Measurements from ENCODE around the gene PIP4P1. TPM values are rescaled to one million over a fixed set of nuclear protein-coding genes. Genes with fewer than 3 reads are reported as not detected.
"Not testable (repeated sequence)": the region's sequence is repeated elsewhere in the genome, so short reads cannot be mapped to it uniquely, and the experiment has no call there.

The PIP4P1 gene
- total RNA-seq, 3 donors from 2014 or later (not counting 1 experiment from before 2014, with no cell fraction given), result 61.5 to 68.2 (median 63.3) TPM

GRCh38 chr14:20454516-20455354, 6.5 kb downstream of the PIP4P1 start, which contains the start of the genes APEX1 and OSGEP:
Gene APEX1 (plus strand): TSS chr14:20455226. CDS start chr14:20455646, 420 bp downstream.
Gene OSGEP (minus strand): TSS chr14:20454812. CDS start chr14:20454683, 129 bp downstream.
- peak; percentile 87 to 92 (median 88) for ATAC-seq
- no peak for TF ChIP-seq CTCF (IDR thresholded peaks at IDR 0.05)
- peaks cover 2 to 23% of the 10 kb centered on the region in 2 donors for H3K4me1 Mint-ChIP-seq
- Histone ChIP-seq H3K9me3 (ENCODE audit: control insufficient read depth, insufficient read depth, low read length) (no peaks in the 10 kb centered on the region), H3K36me3 (ENCODE audit: control insufficient read depth, insufficient read depth, low read length) (peaks cover 52% of the 10 kb centered on the region), H3K27me3 (ENCODE audit: control insufficient read depth, insufficient read depth, low read length) (no peaks in the 10 kb centered on the region), H3K4me3 (ENCODE audit: low read length) (peak within 1 kb of the TSS; percentile 79), H3K27ac (ENCODE audit: low read length) (peak within 1 kb of the TSS; percentile 89), H3K4me1 (ENCODE audit: control insufficient read depth, insufficient read depth, low read length) (peaks cover 27% of the 10 kb centered on the region)
- WGBS (ENCODE audit: insufficient coverage), result under 1% methylated on average over 56 of the region's 56 CpGs
- peak; percentile 94 to 100 for DNase-seq
- peaks cover under 1% of the 10 kb centered on the region for H3K36me3 Mint-ChIP-seq
- H3K27me3 Mint-ChIP-seq (ENCODE audit: low read depth in 2 of 2), result no peaks in the 10 kb centered on the region
- no peaks in the 10 kb centered on the region for H3K9me3 Mint-ChIP-seq
- no peak within 1 kb of the TSS for H3K27ac Mint-ChIP-seq
- intact Hi-C loops (cut with micrococcal nuclease), result loop anchor here (1.0 to 2.0 kb wide), 5 partner anchors 14 to 228 kb away; partner anchors contain the start of genes PARP2, PNP and TEP1
- H3K4me3 Mint-ChIP-seq, result no peak within 1 kb of the TSS

DNA sequence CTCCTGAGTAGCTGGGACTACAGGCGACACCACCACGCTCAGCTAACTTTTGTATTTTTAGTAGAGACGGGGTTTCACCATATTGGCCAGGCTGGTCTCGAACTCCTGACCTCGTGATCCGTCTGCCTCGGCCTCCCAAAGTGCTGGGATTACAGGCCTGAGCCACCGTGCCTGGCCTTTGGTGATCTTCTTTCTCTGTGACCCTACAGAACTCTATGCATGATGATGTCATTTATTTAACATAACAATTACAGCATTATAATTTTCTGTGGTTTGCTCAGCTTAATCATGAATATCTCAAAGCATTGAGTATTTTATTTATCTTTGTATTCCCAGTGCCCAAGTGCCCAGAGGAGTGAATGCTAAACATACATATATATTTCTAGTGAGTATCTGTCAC, 8.4 kb downstream of the PIP4P1 start:
- H3K27me3 Mint-ChIP-seq (ENCODE audit: low read depth in 2 of 2); H3K4me3 ChIP-seq (ENCODE audit: low read length); H3K27me3 ChIP-seq (ENCODE audit: control insufficient read depth, insufficient read depth, low read length); H3K36me3 Mint-ChIP-seq; H3K9me3 ChIP-seq (ENCODE audit: control insufficient read depth, insufficient read depth, low read length); H3K27ac ChIP-seq (ENCODE audit: low read length); H3K9me3 Mint-ChIP-seq; DNase-seq; ATAC-seq; intact Hi-C loops (cut with micrococcal nuclease): not testable (repeated sequence)
- Histone ChIP-seq H3K36me3 (ENCODE audit: control insufficient read depth, insufficient read depth, low read length) (peaks cover 52% of the 10 kb centered on the region), H3K4me1 (ENCODE audit: control insufficient read depth, insufficient read depth, low read length) (peaks cover 26% of the 10 kb centered on the region)
- Mint-ChIP-seq H3K27ac (peak overlapping the region in 1 of 2 donors; percentile 37), H3K4me1 (peaks cover 0 to 16% of the 10 kb centered on the region in 2 donors), H3K4me3 (peak overlapping the region; percentile 50)
- 97% methylated on average over 8 of the region's 8 CpGs for WGBS (ENCODE audit: insufficient coverage)

- H3K4me3 Mint-ChIP-seq, result no peak overlapping the region
- Histone ChIP-seq H3K4me1 (ENCODE audit: control insufficient read depth, insufficient read depth, low read length) (no peaks in the 10 kb centered on the region), H3K27ac (ENCODE audit: low read length) (no peak overlapping the region), H3K9me3 (ENCODE audit: control insufficient read depth, insufficient read depth, low read length) (no peaks in the 10 kb centered on the region), H3K4me3 (ENCODE audit: low read length) (no peak overlapping the region), H3K27me3 (ENCODE audit: control insufficient read depth, insufficient read depth, low read length) (no peaks in the 10 kb centered on the region), H3K36me3 (ENCODE audit: control insufficient read depth, insufficient read depth, low read length) (peaks cover 57% of the 10 kb centered on the region)
- DNase-seq (no peak), ATAC-seq (no peak)
- H3K36me3 Mint-ChIP-seq, result peaks cover 17% of the 10 kb centered on the region
- H3K27me3 Mint-ChIP-seq (ENCODE audit: low read depth in 2 of 2), result no peaks in the 10 kb centered on the region
- no peak for TF ChIP-seq CTCF (IDR thresholded peaks at IDR 0.05)
- H3K4me1 Mint-ChIP-seq, result peaks cover 0 to 2% of the 10 kb centered on the region in 2 donors
- H3K9me3 Mint-ChIP-seq, result no peaks in the 10 kb centered on the region
- 96% methylated on average over 5 of the region's 5 CpGs for WGBS (ENCODE audit: insufficient coverage)
- intact Hi-C loops (cut with micrococcal nuclease), result no loop called here
- no peak overlapping the region for H3K27ac Mint-ChIP-seq
Observed at GRCh38 chr14:20446889-20447288, 14.3 kb downstream of the PIP4P1 start.

DNA sequence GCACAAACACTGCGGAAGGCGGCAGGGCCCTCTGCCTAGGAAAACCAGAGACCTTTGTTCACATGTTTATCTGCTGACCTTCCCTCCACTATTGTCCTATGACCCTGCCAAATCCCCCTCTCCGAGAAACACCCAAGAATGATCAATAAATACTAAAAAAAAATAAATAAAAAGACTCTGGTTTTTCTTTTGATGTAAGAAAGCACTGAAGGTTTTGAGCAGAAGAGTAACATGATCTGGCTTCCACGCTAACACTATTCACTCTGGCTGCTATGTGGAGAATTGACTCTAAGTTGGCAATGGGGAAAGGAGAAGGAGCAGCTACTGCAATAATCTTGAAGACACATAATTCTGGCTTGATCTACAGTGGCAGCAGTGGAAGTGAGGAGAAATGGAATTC, 17.6 kb downstream of the PIP4P1 start:
- DNase-seq; H3K27ac ChIP-seq (ENCODE audit: low read length): not testable (repeated sequence)

More for the DNA sequence above, 17.6 kb downstream of the PIP4P1 start:
- H3K4me3 ChIP-seq (ENCODE audit: low read length); H3K27ac Mint-ChIP-seq; H3K4me3 Mint-ChIP-seq; H3K27me3 Mint-ChIP-seq (ENCODE audit: low read depth in 2 of 2); H3K36me3 Mint-ChIP-seq; H3K27me3 ChIP-seq (ENCODE audit: control insufficient read depth, insufficient read depth, low read length); H3K4me1 Mint-ChIP-seq; H3K9me3 Mint-ChIP-seq; intact Hi-C loops (cut with micrococcal nuclease); H3K9me3 ChIP-seq (ENCODE audit: control insufficient read depth, insufficient read depth, low read length); ATAC-seq: not testable (repeated sequence)
- WGBS (ENCODE audit: insufficient coverage), result 100% methylated on average over 1 of the region's 4 CpGs
- peaks cover 31% of the 10 kb centered on the region for H3K36me3 ChIP-seq (ENCODE audit: control insufficient read depth, insufficient read depth, low read length)
- H3K4me1 ChIP-seq (ENCODE audit: control insufficient read depth, insufficient read depth, low read length), result peaks cover 12% of the 10 kb centered on the region

Data from natural killer cell (primary cell).